ENCODE measurements around the gene ZNF385C. TPM values are rescaled to one million over a fixed set of nuclear protein-coding genes. Genes with fewer than 3 reads are reported as not detected.
"Not testable (repeated sequence)": the region's sequence is repeated elsewhere in the genome, so short reads cannot be mapped to it uniquely, and the experiment has no call there.

Gene ZNF385C
- total RNA-seq, 1 donor from 2014 or later = 0.16 TPM

DNA sequence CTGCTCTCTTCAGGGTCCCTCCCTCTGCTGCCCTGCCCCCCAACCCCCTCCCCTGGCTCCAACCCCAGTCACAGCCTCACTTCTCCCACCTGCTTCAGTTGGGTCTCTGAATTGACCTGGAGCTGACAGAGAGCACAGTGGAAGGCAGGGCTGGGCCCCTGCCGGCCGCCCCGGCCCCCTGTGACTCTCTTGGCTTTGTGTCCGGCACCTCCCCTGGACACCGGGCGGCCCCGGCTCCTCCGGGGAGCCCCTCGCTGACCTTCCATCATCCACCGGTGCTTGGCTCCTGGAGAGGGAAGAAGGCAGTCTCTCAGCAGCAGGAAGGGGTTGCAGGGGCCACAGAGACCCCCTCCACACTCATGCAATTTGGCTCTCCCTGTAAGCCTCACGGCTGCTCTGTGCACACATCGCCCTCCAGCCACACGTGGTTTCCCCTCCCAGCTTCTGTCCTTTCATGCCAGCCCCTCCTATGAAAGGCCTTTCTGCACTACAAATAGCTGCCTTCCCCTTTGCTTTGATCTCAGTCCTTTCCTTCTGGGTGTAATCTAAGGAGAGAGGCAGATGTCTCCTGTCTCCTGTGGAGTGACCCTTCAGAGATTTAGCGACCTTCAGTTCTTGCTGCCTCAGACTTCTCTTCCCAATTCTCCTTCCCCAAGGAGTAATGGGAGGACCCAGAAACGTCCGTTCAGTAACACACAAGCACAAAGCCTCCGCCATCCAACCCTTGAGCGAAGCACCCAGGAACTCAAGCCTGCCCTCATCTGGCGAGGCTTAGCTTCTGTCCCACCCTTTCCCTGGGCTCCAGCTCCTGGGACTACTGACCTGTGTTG, 70.1 kb downstream of the ZNF385C start:
- Mint-ChIP-seq H3K4me3 (no peak overlapping the region), H3K27ac (no peak overlapping the region), H3K27me3 (no peaks in the 10 kb centered on the region), H3K9me3 (no peaks in the 10 kb centered on the region), H3K4me1 (peaks cover 7% of the 10 kb centered on the region), H3K36me3 (ENCODE audit: low read depth) (peaks cover 13% of the 10 kb centered on the region)
- DNase-seq = no peak
- intact Hi-C loops (cut with micrococcal nuclease) = loop anchor here (5.0 kb wide), 2 partner anchors 34 to 69 kb away; partner anchors contain the start of gene ZNF385C

DNA sequence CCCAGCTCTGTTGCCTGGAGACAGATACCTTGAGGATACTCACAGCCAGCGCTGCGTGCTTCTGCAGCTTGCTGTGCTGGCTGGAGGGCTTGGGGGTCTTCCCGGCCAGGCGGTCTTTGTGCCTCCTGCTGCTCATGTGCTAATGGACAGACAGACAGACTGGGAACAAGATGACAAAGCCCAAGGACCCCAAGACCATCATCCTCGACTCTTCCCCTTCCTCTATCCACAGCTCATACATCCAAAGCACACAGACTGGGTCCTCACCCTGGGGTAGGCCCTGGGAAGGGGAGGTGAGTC, 70.7 kb downstream of the ZNF385C start:
- no peaks in the 10 kb centered on the region for H3K27me3 Mint-ChIP-seq
- H3K9me3 Mint-ChIP-seq = no peaks in the 10 kb centered on the region
- no peak for DNase-seq
- H3K4me3 Mint-ChIP-seq = no peak overlapping the region
- H3K36me3 Mint-ChIP-seq (ENCODE audit: low read depth) = peaks cover 13% of the 10 kb centered on the region
- no peak overlapping the region for H3K27ac Mint-ChIP-seq
- H3K4me1 Mint-ChIP-seq = peaks cover 7% of the 10 kb centered on the region
- intact Hi-C loops (cut with micrococcal nuclease) = loop anchor here (5.0 kb wide), 2 partner anchors 35 to 70 kb away; partner anchors contain the start of gene ZNF385C

GRCh38 chr17:42026857-42027589, 71.2 kb downstream of the ZNF385C start:
- Mint-ChIP-seq H3K9me3 (no peaks in the 10 kb centered on the region), H3K27ac (no peak overlapping the region), H3K36me3 (ENCODE audit: low read depth) (peaks cover 18% of the 10 kb centered on the region), H3K27me3 (no peaks in the 10 kb centered on the region), H3K4me1 (peaks cover 11% of the 10 kb centered on the region), H3K4me3 (no peak overlapping the region)
- intact Hi-C loops (cut with micrococcal nuclease) = loop anchor here (5.0 kb wide), 2 partner anchors 35 to 70 kb away; partner anchors contain the start of gene ZNF385C
- DNase-seq = no peak

DNA sequence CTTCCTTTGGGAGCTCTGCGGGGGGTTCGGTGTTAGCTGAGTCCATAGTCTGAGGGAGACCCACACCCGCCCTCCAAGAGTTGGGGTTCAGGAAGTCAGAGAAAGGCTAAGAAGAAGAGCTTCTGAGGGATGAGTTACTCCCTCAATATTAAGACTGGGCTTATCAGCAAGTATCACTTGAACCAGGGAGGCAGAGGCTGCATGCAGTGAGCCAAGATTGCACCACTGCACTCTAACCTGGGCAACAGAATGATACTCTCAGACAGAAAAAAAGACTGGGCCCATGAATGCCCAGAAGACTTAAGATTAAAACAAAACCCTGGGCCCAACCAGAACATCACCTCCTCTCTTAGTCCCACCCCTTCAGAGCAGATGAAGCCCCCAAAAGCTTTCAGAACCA, 72.3 kb downstream of the ZNF385C start:
- Mint-ChIP-seq H3K4me1 (peaks cover 17% of the 10 kb centered on the region), H3K4me3 (no peak overlapping the region), H3K27ac (no peak overlapping the region), H3K27me3 (no peaks in the 10 kb centered on the region), H3K9me3 (no peaks in the 10 kb centered on the region), H3K36me3 (ENCODE audit: low read depth) (peaks cover 20% of the 10 kb centered on the region)
- intact Hi-C loops (cut with micrococcal nuclease) = loop anchor here (5.0 kb wide), 2 partner anchors 36 to 71 kb away; partner anchors contain the start of gene ZNF385C
- no peak for DNase-seq

- Mint-ChIP-seq H3K36me3 (ENCODE audit: low read depth) (peaks cover 23% of the 10 kb centered on the region), H3K27me3 (no peaks in the 10 kb centered on the region), H3K4me1 (peaks cover 21% of the 10 kb centered on the region), H3K9me3 (no peaks in the 10 kb centered on the region), H3K27ac (no peak overlapping the region), H3K4me3 (no peak overlapping the region)
- intact Hi-C loops (cut with micrococcal nuclease) = loop anchor here (5.0 kb wide), 2 partner anchors 37 to 72 kb away; partner anchors contain the start of gene ZNF385C
- no peak for DNase-seq
These were observed 73.1 kb downstream of the ZNF385C start for GRCh38 chr17:42025191-42025579.

DNA sequence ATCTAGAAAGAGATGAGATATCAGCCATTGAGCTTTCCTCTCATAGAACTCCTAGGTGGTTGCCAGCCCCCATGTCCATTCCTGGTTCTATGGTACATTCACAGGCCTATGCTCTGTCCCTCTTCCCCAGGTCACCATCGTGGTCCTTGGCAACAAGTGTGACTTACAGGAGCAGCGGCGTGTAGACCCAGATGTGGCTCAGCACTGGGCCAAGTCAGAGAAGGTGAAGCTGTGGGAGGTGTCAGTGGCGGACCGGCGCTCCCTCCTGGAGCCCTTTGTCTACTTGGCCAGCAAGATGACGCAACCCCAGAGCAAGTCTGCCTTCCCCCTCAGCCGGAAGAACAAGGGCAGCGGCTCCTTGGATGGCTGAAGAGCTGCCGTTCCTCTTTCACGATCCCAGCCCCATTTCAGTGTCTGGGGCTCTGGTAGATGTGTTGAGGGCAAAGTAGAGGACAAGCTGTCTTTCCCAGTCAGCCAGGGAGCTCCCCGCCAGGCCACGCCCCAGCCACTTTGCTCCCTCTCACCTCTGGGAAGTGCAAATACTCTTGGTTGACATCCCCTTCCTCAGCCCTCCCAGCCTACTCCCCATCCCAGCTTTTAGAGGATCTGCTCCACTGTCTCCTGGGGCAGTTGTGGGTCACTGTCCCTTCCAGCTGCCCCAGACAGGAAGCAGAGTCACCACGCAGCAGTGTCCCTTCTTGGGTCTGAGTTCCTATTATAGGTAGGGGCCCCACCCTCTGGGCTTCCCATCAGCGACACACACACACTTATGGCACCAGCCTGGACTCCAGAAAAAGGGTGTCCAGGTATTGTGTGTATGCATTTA, 74.5 kb downstream of the ZNF385C start:
- Mint-ChIP-seq H3K9me3 (peaks cover 4% of the 10 kb centered on the region), H3K4me3 (no peak overlapping the region), H3K27me3 (no peaks in the 10 kb centered on the region), H3K27ac (no peak overlapping the region), H3K4me1 (peaks cover 27% of the 10 kb centered on the region), H3K36me3 (ENCODE audit: low read depth) (peaks cover 23% of the 10 kb centered on the region)
- intact Hi-C loops (cut with micrococcal nuclease) = no loop called here
- no peak for DNase-seq

GRCh38 chr17:42020845-42021244, 77.4 kb downstream of the ZNF385C start:
- DNase-seq; H3K9me3 Mint-ChIP-seq; intact Hi-C loops (cut with micrococcal nuclease); H3K27me3 Mint-ChIP-seq: not testable (repeated sequence)
- Mint-ChIP-seq H3K4me3 (peak overlapping the region; percentile 96), H3K27ac (peak overlapping the region; percentile 85), H3K36me3 (ENCODE audit: low read depth) (peaks cover 29% of the 10 kb centered on the region), H3K4me1 (peaks cover 45% of the 10 kb centered on the region)

GRCh38 chr17:42019509-42020404, 78.5 kb downstream of the ZNF385C start, which contains the start of gene NKIRAS2:
NKIRAS2 (plus strand) TSS chr17:42020090; CDS start chr17:42021578, 1,488 bp downstream.
- Mint-ChIP-seq H3K27me3 (no peaks in the 10 kb centered on the region), H3K9me3 (peaks cover 4% of the 10 kb centered on the region), H3K27ac (peak within 1 kb of the TSS; percentile 85), H3K4me3 (peak within 1 kb of the TSS; percentile 99), H3K4me1 (peaks cover 47% of the 10 kb centered on the region), H3K36me3 (ENCODE audit: low read depth) (peaks cover 29% of the 10 kb centered on the region)
- DNase-seq = peak; percentile 99
- intact Hi-C loops (cut with micrococcal nuclease) = loop anchor here (5.0 kb wide), 1 partner anchor 102 kb away; the partner anchor contains the start of gene ACLY

GRCh38 chr17:42018988-42019387, 79.3 kb downstream of the ZNF385C start:
- Mint-ChIP-seq H3K27ac (no peak overlapping the region), H3K4me3 (peak overlapping the region; percentile 99), H3K9me3 (peaks cover 4% of the 10 kb centered on the region), H3K4me1 (peaks cover 44% of the 10 kb centered on the region), H3K36me3 (ENCODE audit: low read depth) (peaks cover 26% of the 10 kb centered on the region), H3K27me3 (no peaks in the 10 kb centered on the region)
- intact Hi-C loops (cut with micrococcal nuclease) = loop anchor here (5.0 kb wide), 1 partner anchor 102 kb away; the partner anchor contains the start of gene ACLY
- DNase-seq = no peak

GRCh38 chr17:42018339-42018738, 79.9 kb downstream of the ZNF385C start:
- H3K4me3 Mint-ChIP-seq = peak overlapping the region; percentile 99
- intact Hi-C loops (cut with micrococcal nuclease) = loop anchor here (5.0 kb wide), 1 partner anchor 101 kb away; the partner anchor contains the start of gene ACLY
- DNase-seq = no peak
- H3K27ac Mint-ChIP-seq = peak overlapping the region; percentile 96
- H3K36me3 Mint-ChIP-seq (ENCODE audit: low read depth) = peaks cover 20% of the 10 kb centered on the region
- peaks cover 47% of the 10 kb centered on the region for H3K4me1 Mint-ChIP-seq
- H3K9me3 Mint-ChIP-seq = peaks cover 4% of the 10 kb centered on the region
- H3K27me3 Mint-ChIP-seq = no peaks in the 10 kb centered on the region

- peak overlapping the region; percentile 99 for H3K4me3 Mint-ChIP-seq
- no peak for DNase-seq
- H3K27ac Mint-ChIP-seq = peak overlapping the region; percentile 96
- H3K36me3 Mint-ChIP-seq (ENCODE audit: low read depth) = peaks cover 24% of the 10 kb centered on the region
- H3K9me3 Mint-ChIP-seq = peaks cover 4% of the 10 kb centered on the region
- no peaks in the 10 kb centered on the region for H3K27me3 Mint-ChIP-seq
- H3K4me1 Mint-ChIP-seq = peaks cover 50% of the 10 kb centered on the region
- intact Hi-C loops (cut with micrococcal nuclease) = loop anchor here (1.0 to 5.0 kb wide), 4 partner anchors 51 to 137 kb away; partner anchors contain the start of genes ACLY, DHX58 and RAB5C
These were observed 80.4 kb downstream of the ZNF385C start for GRCh38 chr17:42017866-42018200.

All from activated CD4-positive, alpha-beta T cell treated with anti-CD3 and anti-CD28 coated beads, Interleukin-2, amount 10 ng/mL, durations not matched to agents 24 days and 14 days (primary cell).